ENCODE results near the gene GMPR. TPM values are rescaled to one million over a fixed set of nuclear protein-coding genes. Genes with fewer than 3 reads are reported as not detected.
A peak's percentile ranks its signal among the peaks of the same experiment; 100 is the strongest.

The GMPR gene
- polyA plus RNA-seq, 5 donors: 3.6 to 8.6 (median 6.5) TPM

DNA sequence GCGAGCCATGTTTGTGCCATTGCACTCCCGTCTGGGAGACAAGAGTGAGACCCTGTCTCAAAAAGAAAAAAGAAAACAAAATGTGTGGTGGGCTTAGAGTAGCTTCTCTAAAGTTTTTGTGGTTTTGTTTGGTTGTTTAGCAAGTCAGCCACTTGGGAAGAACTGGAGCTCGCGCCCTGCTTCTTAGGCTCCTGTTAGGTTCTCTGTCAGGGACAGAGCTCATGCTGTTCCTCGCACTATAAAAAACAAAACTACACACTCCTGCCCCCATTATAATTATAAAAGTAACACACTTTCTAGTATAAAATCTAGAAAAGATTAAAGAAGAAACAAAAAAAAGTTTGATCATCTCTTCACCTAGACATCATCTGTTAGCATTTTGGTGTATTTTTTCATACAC is 33.0 kb downstream of the GMPR start:
- DNase-seq: no peak

DNA sequence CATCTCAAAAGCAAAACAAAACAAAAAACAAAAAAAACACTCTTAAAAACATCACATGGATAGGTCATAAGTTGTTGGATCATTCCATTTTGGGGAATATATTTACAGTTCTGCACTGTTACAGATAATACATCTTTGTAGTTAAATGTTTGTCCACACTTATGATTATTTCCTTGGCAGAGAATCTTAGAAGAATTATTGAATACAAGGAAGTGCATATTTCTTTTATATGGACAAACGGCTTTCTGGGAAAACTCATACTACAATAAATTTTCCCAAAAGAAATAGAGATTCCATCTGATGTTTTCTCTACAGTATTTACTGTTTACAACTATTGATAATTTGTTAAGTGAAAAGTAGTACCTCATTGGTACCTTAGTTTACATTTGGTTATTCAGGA is 33.8 kb downstream of the GMPR start:
- DNase-seq: no peak

DNA sequence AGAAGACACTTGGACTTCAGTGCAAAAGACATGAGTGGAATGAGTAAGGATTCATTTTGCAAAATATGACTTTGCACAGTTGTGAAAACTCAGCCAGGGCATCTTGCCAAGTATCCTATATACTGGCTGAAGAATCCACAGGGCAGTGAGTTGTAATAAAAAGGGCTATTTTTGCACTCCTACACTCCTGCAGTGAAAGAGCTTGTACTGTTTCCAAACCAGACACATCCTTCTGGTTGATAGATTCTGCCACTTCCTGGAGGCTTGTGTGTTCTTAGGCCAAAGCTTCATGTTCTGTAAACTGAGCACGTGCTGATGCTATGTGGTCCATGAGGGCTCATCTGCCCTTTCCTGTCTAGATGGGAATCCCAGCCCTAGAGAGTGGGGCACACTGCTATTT is 34.9 kb downstream of the GMPR start:
- DNase-seq: peak; percentile 50 to 55

DNA sequence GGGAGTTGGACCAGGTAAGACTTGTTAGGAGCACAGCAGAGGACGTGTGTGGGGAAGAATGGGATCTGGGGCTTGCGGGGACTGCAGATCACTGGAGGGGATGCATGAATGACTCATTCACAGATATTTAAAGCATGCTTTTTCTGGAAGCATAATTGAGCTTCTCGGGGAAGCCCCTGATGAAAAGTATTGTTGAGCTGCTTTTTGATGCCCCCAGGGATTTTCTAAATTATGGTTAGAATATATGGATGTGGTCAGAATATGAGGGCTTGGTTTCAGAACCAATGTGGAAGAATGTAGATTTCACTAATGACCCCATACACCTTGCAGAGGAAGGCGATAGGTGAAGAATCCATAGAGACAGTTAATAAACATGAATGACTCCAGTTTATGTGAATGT is 36.1 kb downstream of the GMPR start:
- DNase-seq: no peak

DNA sequence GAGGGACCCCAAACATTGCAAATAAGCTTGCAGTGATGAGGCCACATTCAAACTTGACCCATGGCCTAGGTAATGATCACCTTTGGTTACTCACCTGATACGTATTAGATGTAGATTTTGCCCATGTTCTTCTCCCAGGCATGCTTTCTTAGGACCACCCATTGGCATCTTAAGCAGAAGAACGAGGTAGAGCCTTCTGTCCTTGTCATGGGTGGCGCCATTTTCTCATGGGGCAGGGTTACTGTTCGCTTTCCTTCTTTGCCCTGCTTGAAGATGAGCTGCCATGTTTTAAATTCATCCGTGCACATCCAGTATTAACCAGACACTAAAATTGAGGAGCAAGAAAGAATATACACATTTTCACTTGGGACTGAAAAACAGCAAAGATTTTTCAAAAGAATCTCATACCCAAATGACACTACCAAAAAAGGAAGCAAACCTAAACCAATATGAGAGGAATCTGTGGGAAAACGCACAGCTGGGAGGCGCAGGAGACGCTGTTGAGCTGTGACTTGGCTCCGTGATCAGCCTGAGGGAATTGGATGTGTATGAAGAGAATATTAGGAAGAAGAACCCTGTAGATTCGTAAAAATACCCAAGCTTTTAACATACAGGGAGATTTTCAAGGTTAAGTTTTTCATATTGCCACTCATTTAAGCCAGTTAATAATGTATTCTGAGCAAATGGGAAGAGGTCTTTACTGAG is 36.6 kb downstream of the GMPR start:
- no peak for DNase-seq

DNA sequence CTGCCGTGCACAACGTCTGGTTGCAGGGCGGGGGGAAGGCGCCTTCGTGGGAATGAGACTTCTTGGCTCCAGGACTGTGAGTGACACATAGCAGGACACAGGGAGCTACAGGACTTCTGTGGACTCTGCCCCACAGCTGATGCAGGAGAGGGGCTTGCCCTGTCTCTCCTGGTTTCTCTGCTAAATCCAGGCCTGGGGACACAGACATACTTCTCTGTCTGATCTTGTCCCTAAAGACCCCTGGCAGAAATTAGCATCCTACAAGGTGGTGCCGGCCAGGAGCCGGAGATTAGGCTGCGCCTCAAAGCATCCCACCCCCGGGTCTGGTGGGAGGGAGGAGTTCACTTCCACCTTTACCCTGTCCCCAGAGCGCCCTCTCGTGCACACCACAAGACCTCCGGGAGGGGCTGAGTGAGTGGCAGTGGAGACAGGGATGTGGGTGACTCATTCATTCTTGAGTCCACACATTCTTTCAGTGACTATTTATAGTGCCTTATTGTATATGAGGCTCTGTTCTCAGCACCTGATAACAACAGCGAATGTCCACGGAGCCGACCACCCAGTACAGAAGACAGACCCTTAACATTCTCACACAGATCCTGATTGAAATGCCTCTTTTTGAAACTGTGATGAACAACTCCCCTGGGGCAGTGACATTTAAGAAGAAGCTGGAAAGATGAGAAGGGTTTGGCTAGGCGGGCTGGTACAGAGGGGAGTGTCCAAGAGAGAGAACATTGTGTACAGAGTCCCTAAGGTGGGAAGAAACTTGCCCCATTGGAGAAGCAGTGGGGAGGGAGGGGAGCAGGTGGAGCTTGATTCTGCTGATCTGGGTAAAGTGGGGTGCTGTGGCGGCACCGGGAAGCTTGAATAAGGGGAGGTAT is 39.0 kb downstream of the GMPR start:
- no peak for DNase-seq

DNA sequence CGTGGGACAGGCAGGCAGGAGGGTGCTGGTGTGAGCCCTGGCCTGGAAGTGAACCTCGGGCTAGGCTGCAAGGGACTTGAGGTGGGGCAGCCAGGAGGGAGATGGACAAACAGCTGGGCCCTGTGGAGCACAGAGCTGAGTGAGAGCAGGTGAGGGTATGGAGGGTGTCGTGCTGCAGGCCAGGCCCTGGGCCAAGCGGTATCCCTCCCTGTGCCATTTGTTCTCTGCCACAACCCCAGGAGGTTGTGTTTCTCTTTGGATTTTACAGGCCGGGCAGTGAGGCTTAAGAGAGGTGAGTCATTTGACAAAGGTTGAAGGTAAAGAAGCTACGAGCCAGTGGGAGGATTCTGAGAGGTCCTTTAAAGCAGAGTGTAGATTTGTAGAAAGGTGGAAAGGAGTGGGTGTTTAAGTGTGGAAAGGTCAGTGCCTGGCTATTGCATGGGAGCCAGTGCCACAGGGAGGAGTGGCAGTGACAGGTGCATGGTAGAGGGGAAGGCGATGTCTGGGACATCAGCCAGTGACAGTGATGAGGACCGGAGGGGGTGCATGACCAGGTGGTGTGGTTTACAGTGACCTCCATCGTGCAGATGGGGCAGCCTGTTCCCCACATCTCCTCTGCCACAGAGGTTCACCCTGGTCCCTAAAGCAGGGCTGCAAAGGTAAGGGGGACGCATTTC is 39.8 kb downstream of the GMPR start:
- DNase-seq: no peak

DNA sequence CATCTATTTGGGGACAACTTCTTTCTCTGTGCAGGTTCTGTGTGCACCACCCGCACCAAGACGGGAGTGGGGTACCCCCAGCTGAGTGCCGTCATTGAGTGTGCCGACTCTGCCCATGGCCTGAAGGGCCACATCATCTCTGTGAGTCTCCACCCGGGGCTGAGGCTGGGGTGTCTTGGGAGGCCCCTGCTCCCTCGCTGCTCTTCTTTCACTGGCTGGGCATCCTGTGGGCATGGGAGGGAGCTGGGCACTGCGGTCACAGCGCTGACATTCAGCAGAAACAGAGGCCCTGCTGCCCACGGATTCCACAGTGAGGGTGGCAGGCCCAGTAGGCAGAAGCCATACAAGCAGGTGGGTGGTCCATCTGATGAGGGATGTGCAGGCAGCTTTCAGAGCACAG is 40.4 kb downstream of the GMPR start:
- no peak for DNase-seq

DNA sequence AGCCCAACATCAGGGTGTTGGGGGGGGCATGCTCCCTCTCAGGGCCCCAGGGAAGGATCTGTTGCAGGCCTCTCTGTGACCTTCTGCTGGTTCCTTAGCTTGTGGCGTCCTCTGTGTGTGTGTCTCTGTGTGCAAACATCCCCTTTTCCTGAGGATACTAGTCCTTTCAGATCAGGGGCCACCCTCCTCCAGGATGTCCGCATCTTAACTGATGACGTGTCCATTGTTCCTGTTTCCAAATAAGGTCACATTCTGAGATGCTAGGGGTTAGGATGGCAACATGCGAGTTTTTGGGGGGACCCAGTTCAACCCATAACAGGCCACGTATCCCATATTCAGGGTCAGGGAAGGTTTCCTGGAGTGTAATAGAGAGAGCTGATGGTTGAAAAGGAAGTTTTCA is 40.9 kb downstream of the GMPR start:
- no peak for DNase-seq

DNA sequence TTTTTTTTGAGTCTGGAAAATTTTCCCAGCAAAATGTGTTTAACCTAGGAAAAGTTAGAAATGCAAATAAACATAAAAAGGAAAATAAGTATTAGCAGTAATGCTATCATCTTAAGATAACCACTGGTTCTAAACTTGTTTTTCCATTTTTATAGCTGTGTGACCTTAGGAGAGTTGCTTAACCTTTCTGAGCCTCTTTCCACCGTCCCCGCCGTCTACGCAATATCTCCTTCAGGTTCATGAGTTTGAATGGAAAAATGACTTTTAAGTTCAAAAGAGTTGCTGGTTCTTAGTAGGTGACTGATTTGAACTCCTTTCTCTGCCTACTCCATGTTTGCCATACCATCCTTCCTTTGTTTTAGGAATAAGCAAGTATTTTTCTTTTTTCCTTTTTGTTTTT is 44.0 kb downstream of the GMPR start:
- DNase-seq: no peak

DNA sequence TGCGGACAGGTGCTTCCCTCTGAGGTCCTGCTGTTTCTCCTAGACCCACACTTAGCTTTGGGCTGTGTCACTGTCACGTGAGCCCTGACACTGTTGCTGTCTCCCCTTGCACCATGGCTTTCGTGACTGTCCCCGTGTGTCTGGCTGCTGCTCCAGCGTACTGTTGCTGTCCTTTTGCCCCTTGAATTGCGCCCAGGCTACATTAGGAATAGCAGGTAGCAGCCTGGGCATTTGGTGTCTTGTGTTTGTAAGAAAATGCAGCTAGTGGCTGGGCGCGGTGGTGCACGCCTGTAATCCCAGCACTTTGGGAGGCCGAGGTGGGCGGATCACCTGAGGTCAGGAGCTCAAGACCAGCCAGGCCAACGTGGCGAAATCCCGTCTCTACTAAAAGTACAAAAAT is 46.1 kb downstream of the GMPR start:
- DNase-seq: no peak

DNA sequence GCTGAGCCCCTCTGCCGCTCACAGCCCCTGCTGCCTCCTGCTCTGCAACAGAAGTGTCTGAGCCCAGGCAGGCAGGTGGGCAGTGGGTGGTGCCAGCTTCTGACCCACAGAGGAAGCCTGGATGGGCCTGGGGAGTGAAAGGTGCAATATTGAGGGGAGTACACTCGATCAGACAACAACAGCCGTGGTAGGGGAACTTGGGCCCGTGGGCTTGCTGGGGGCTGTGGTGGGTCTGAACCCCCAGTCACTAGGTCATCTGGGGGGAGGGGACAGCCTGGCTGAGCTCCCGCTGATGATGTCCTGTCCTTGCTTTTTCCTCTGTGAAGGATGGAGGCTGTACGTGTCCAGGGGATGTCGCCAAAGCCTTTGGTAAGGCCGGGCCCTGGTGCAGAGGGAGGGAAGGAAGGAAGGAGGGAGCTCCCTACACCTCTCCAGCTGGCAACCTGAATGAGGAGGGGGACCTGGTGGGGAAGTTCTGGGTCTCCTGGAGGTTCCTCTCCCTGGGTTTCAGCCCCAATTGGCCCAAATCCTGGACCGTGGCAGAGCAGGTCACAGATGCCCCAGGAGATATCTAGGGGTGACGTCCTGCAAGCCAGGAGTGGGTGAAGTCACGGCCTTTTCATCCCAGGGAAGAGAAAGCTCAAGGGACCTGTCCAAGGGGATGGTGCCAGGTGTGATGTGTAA is 47.2 kb downstream of the GMPR start:
- DNase-seq: no peak

DNA sequence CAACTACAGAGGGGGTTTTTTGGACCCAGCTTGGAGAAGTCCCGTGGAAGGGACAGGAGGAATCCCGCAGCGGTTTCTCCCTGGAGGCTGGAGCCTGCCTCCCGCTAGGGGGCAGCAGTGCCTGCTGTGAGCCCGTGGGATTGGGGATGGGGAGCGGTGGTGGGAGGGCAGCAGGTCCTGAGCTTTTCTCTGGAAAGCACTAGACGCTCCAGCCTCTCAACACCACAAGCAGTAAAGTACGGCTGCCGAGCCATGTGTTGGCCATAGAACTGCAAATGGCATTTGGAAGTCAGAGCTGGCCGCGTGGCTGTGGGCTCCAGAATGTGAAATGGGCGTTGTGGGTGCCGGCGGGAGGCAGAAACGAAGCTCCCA is 47.8 kb downstream of the GMPR start:
- peak in 1 of 2 donors; percentile 25 for DNase-seq

DNA sequence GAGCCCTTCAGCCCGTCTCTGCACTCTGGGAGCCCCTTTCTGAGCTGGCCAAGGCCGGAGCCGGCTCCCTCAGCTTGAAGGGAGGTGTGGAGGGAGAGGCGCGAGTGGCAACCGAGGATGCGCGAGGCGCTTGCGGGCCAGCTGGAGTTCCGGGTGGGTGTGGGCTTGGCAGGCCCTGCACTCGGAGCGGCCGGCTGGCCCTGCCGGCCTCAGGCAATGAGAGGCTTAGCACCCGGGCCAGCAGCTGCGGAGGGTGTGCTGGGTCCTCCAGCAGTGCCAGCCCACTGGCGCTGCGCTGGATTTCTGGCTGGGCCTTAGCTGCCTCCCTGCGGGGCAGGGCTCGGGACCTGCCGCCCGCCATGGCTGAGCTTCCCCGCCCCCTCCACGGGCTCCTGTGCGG is 49.8 kb downstream of the GMPR start:
- no peak for DNase-seq

DNA sequence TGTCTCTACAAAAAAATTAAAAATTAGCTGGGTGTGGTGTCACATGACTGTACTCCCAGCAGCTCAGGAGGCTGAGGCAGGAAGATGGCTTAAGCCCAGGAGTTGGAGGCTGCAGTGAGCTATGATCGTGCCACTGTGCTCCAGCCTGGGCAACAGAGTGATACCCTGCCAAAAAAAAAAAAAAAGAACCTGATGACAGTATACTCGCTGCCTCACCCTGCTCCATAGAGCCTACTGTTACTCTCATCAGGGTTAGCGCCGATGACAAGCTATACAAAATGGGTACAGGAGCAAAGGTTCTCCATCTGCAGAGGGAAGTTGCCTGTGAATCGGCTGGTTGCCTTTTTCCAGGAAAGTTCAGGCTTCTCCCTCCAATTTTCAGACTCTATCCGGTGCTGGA is 53.4 kb downstream of the GMPR start:
- no peak for DNase-seq

DNA sequence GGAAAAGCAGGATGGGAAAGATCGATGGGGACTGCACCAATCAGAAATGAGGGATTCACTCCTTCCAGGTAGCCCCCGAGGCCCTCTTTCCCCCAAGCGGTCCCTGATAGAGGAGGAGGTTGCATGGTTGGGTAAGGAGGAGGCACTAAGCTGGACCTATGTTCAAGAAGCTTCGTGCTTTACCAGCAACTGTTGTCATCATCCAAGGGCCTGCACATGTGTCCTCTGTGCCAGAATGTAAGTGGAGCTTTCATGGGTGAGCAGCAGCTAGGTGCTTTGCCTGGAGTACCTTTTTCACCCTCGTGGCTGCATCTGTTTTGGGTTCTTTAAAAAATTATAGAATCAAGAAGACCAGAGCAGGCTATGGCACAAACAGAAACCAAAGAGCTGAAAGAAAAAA is 54.0 kb downstream of the GMPR start:
- DNase-seq: no peak

DNA sequence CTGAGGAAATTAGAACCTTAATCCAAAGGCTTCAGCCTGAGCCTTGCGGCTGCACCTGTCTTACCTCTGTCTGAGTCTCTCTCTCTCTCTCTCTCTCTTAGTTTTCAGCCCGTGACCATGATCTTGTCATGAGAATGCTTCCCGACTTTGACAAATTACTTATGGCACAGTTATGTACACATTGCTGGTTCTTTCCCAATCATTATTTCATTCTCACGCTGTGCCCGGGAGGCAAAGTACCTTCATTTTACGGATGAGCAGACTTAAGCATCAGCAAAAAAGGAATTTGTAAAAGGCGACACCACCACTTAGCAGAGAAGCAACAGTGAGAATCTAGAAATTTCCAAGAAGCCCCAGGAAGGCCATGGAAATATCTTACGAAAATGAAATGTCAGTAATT is 54.6 kb downstream of the GMPR start:
- DNase-seq: no peak

DNA sequence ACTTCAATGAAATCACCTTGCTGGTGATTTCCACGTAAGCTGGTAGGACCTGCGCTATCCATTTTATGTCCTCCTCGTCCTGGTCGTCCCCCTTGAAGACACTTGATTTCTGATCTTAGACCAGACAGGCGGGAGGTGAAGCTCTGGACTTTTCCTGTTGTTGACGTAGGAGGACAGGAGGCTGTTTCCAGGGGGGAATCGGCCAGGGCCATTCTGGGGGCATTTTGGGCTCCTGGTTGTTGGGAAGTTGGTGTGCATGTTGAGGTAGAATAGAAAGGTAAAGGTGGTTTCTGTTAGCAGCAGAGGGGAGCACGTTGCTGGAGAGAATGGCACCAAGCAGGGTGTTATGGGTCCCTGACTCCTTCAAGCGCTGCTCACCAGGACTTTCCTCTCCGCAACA is 56.0 kb downstream of the GMPR start:
- DNase-seq: no peak

DNA sequence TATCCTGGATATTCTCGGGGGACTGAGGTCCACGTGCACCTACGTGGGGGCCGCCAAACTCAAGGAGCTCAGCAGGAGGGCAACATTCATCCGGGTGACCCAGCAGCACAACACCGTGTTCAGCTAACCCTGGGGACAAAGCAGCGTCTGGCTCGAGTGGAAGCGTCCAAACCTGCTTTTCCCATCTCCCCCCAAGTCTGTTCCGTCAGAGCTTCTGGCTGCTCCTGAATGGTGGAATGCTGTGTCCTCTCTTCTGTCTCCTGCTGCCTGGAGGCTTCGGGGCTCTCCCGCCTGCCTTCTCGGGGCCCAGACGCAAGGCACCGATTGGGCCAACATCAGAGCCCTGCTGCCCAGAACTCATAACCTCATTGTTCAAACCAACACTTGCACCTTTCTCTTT is 56.7 kb downstream of the GMPR start:
- DNase-seq: no peak

DNA sequence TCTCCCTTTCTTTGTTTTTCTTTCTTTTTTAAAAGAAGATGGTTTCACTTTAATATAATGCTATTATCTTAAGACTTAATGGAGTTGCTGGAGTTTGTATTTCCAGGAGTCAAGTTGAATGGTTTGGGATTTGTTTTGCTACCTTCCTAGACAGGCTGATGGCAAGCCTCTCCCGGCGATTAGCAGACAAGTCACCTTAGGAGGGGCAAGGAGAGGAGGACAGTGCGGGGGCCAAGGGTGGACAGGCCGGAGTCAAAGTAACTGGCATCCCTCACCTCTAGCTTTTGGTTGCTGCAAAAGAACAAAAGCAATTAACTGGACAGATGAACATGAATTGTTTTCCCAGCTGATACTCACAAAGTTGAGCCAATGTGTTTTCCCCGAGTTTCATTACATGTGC is 57.1 kb downstream of the GMPR start:
- DNase-seq: no peak

DNA sequence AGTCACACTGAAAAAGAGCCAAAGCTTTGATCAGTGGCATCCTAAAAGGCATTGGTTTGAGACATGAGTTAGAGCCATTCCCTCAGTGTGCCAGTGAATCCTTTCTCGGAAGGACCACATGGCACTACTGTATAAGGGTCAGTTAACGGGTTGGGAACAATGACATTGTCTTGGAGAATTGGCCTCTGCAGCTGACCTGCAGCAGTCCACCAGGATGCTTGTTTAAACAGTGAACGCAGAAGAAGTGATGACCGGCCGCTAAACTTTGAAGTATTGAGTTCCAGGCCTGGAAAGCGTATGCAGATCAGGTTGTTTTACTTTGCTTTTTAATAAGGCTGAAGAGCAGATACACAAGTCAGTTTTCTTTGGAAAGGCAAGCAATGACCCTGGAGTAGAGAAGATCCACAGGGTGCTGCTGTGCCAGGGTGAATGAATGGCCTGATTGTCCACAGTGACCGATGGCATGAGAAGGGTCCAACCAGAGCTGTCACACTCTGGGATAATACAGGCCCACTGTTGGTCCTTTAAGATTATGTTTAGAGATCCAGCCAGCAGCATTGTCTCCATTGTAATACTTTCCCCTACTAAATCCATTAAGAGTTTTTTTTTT is 57.8 kb downstream of the GMPR start:
- DNase-seq: no peak

DNA sequence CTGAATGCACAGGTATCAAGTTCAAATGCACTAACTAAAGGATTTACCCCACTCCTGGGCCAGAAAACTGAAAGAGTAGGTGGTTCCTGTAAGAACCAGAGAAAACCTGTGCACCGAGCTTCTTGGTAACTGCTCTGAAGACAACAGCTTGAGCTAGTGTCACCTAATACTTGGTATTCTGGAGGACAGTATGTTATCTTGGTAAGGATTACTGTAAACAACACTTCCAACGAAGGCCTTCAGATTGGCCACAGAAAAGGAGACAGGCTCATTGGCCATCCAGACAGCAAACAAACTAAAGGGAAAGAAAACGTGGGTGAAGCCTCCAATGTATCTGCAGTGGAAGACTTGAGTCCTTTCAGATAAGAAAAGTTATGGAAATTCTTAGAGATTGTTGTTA is 61.5 kb downstream of the GMPR start:
- DNase-seq: no peak
